Gastroesophageal sphincter (tissue), 3 donors: ENCODE data around the gene BIRC2.

Source experiments
- CTCF ChIP-seq, 4 experiments: fragments of 200-600 bp in 2 of 4; fragments of 450-650 bp in 2 of 4; sonication (generic) in 1 of 4; IDR thresholded peaks; one replicate each; pipeline ENCODE4 v1.5.1; 2017 to 2019; ENCODE audit warnings: antibody characterized with exemption in 4 of 4, mild to moderate bottlenecking in 2 of 4, moderate library complexity in 2 of 4
- EP300 ChIP-seq: sonication (generic); formaldehyde crosslinking; IDR thresholded peaks from one replicate; pipeline ENCODE4 v1.6.1; 2017; ENCODE audit warnings: antibody characterized with exemption, mild to moderate bottlenecking
- POLR2A ChIP-seq, 2 donors: fragments of 450-650 bp; IDR thresholded peaks; one replicate each; pipeline ENCODE4 v1.6.1; 2017; ENCODE audit warnings: antibody characterized with exemption in 2 of 2, mild to moderate bottlenecking in 2 of 2, moderate library complexity in 1 of 2
- POLR2AphosphoS5 ChIP-seq: sonication (generic); formaldehyde crosslinking; IDR thresholded peaks from one replicate; pipeline ENCODE4 v1.6.1; 2017; ENCODE audit warnings: antibody characterized with exemption

- TF ChIP-seq POLR2A (IDR thresholded peaks at IDR 0.05) (no peak), CTCF (IDR thresholded peaks at IDR 0.05) (no peak), POLR2AphosphoS5 (no peak), EP300 (no peak)
Observed at GRCh38 chr11:102367364-102367763, 20.4 kb downstream of the BIRC2 start.
